IMR-90 (cell line): ENCODE results near the gene SPECC1L. TPM values are rescaled to one million over a fixed set of nuclear protein-coding genes. Genes with fewer than 3 reads are reported as not detected.

Experiments
- ATAC-seq: fragments of 200-7000 bp; cut with Tn5 transposase; 2 replicates; pipeline ENCODE4 v1.9.1; 2020; ENCODE audit warnings: low read depth, mild to moderate bottlenecking, moderate library complexity
- BruUV-seq: library from RNA; stranded (reverse); fragments of 400-500 nt; replicated peaks from 2 replicates; lab custom pipeline; 2021; lab: Mats Ljungman, UMichigan
- CTCF ChIA-PET: fragments of 300-600 bp; formaldehyde crosslinking; extraction: SDS; loops from one replicate; lab custom pipeline; 2021; ENCODE audit warnings: antibody characterized with exemption; lab: Yijun Ruan, JAX
- POLR2A ChIA-PET: fragments of 300-600 bp; sonication (Branson Sonifier 250); formaldehyde crosslinking; loops from one replicate; lab custom pipeline; 2022; ENCODE audit warnings: antibody characterized with exemption; ENCODE audit not compliant: unreplicated experiment; lab: Charles Lee
- DNase-seq: peaks from one replicate; pipeline ENCODE4 v3.0.0; 2013
- H2AFZ ChIP-seq: replicated peaks from 2 replicates; pipeline ENCODE3; 2013; ENCODE audit warnings: low read length, mild to moderate bottlenecking; ENCODE audit not compliant: poor library complexity
- H2AK5ac ChIP-seq: 2 replicates; pipeline ENCODE4 v1.6.1; 2013; ENCODE audit warnings: low read depth, low read length, inconsistent platforms
- H2AK9ac ChIP-seq: replicated peaks from 2 replicates; pipeline ENCODE3; 2013; ENCODE audit warnings: mild to moderate bottlenecking, low read depth, low read length, moderate library complexity; ENCODE audit not compliant: poor library complexity
- H2BK120ac ChIP-seq: 2 replicates; pipeline ENCODE4 v1.6.1; 2013; ENCODE audit warnings: low read depth, low read length, inconsistent platforms
- H2BK15ac ChIP-seq: 3 replicates; pipeline ENCODE4 v1.6.1; 2013; ENCODE audit warnings: low read depth, low read length, inconsistent platforms
- H2BK20ac ChIP-seq: 2 replicates; pipeline ENCODE4 v1.6.1; 2013; ENCODE audit warnings: low read depth, mild to moderate bottlenecking, inconsistent platforms, low read length, moderate library complexity
- H2BK5ac ChIP-seq: 2 replicates; pipeline ENCODE4 v1.6.1; 2013; ENCODE audit warnings: mild to moderate bottlenecking, low read depth, low read length, inconsistent platforms; ENCODE audit not compliant: poor library complexity, severe bottlenecking
- H3K14ac ChIP-seq: replicated peaks from 2 replicates; pipeline ENCODE4 v1.6.1; 2013; ENCODE audit warnings: low read depth, low read length, inconsistent platforms
- H3K18ac ChIP-seq: 2 replicates; pipeline ENCODE4 v1.6.1; 2013; ENCODE audit warnings: low read depth, low read length, control low read depth
- H3K23ac ChIP-seq: 2 replicates; pipeline ENCODE4 v1.6.1; 2013; ENCODE audit warnings: low read depth, low read length, inconsistent platforms
- H3K27ac ChIP-seq: 2 replicates; pipeline ENCODE4 v1.5.1; 2013; ENCODE audit warnings: mild to moderate bottlenecking, control low read depth, low read length; ENCODE audit not compliant: insufficient read depth
- H3K27me3 ChIP-seq: 2 replicates; pipeline ENCODE4 v1.6.1; 2013; ENCODE audit warnings: low read length; ENCODE audit not compliant: control insufficient read depth, insufficient read depth
- H3K36me3 ChIP-seq: 2 replicates; pipeline ENCODE4 v1.6.1; 2013; ENCODE audit warnings: low read length, mixed read lengths; ENCODE audit not compliant: control insufficient read depth, insufficient read depth
- H3K4ac ChIP-seq: 2 replicates; pipeline ENCODE4 v1.6.1; 2013; ENCODE audit warnings: low read depth, low read length, inconsistent platforms
- H3K4me1 ChIP-seq: 2 replicates; pipeline ENCODE4 v1.6.1; 2013; ENCODE audit warnings: low read length, mixed read lengths; ENCODE audit not compliant: control insufficient read depth, insufficient read depth
- H3K4me2 ChIP-seq: 2 replicates; pipeline ENCODE4 v1.6.1; 2013; ENCODE audit warnings: low read depth, mild to moderate bottlenecking, control low read depth, low read length, moderate library complexity
- H3K4me3 ChIP-seq: 2 replicates; pipeline ENCODE4 v1.5.1; 2013; ENCODE audit warnings: low read depth, mild to moderate bottlenecking, control low read depth, low read length, moderate library complexity; ENCODE audit not compliant: insufficient read depth
- H3K56ac ChIP-seq: 2 replicates; pipeline ENCODE4 v1.6.1; 2013; ENCODE audit warnings: low read length, inconsistent platforms; ENCODE audit not compliant: insufficient read depth; ENCODE audit errors: extremely low read depth
- H3K79me1 ChIP-seq, 2 experiments: 2 replicates each; pipeline ENCODE4 v1.6.1; 2013; ENCODE audit warnings: low read length in 2 of 2, inconsistent platforms in 1 of 2, low read depth in 1 of 2
- H3K9ac ChIP-seq: 2 replicates; pipeline ENCODE4 v1.6.1; 2013; ENCODE audit warnings: low read depth, low read length, control low read depth
- H3K9me1 ChIP-seq: 2 replicates; pipeline ENCODE4 v1.6.1; 2013; ENCODE audit warnings: low read length, inconsistent platforms; ENCODE audit not compliant: insufficient read depth
- H3K9me3 ChIP-seq: 2 replicates; pipeline ENCODE4 v1.6.1; 2013; ENCODE audit warnings: low read length; ENCODE audit not compliant: control insufficient read depth, insufficient read depth
- H4K20me1 ChIP-seq: 2 replicates; pipeline ENCODE4 v1.6.1; 2013; ENCODE audit warnings: low read length, inconsistent platforms; ENCODE audit not compliant: insufficient read depth
- H4K5ac ChIP-seq: 2 replicates; pipeline ENCODE4 v1.6.1; 2013; ENCODE audit warnings: mild to moderate bottlenecking, low read depth, low read length, control low read depth
- H4K8ac ChIP-seq, 2 experiments: 2 replicates each; pipeline ENCODE4 v1.6.1; 2013; ENCODE audit warnings: low read depth in 2 of 2, low read length in 2 of 2, control low read depth in 1 of 2, inconsistent platforms in 1 of 2
- H4K91ac ChIP-seq: 2 replicates; pipeline ENCODE4 v1.6.1; 2013; ENCODE audit warnings: low read depth, low read length, inconsistent platforms; ENCODE audit not compliant: insufficient read depth
- MAZ ChIP-seq: IDR thresholded peaks from 2 replicates; pipeline ENCODE4 v1.6.1; 2012; ENCODE audit warnings: low read depth, mild to moderate bottlenecking, low read length, improper control_type of control experiment, moderate library complexity, borderline replicate concordance
- RCOR1 ChIP-seq: IDR thresholded peaks from 2 replicates; pipeline ENCODE4 v1.6.1; 2012; ENCODE audit warnings: mild to moderate bottlenecking, low read length, improper control_type of control experiment; ENCODE audit not compliant: insufficient replicate concordance
- WGBS, 2 experiments: methylation state at CpG; one replicate each; pipeline versions ENCODE4 v1.1.5 to v1.1.7; 2013; ENCODE audit warnings: missing lambda C conversion rate in 2 of 2; ENCODE audit not compliant: insufficient read length in 1 of 2; ENCODE audit errors: extremely low coverage in 2 of 2; 5-methylcytosine and 5-hydroxymethylcytosine counted together
- dilution Hi-C: fragments of 300-500 bp; cut with HindIII; formaldehyde crosslinking; loops from one replicate; pipeline ENCODE4 v1.14.3; 2018; ENCODE audit warnings: low sequenced_read_pairs; ENCODE audit not compliant: unreplicated experiment
- in situ Hi-C: fragments of 300-500 bp; cut with MboI; formaldehyde crosslinking; loops from 3 replicates; pipeline ENCODE4 v1.14.3; 2019; ENCODE audit warnings: low sequenced_read_pairs, inconsistent platforms, mixed read lengths
- intact Hi-C: fragments of 100-400 bp; cut with micrococcal nuclease; formaldehyde crosslinking; loops from 2 replicates; pipeline ENCODE4 v1.10.0; 2022
- polyA plus RNA-seq, 3 experiments: library from polyadenylated mRNA; depleted of rRNA; stranded (reverse); fragments of >200 nt; gene quantifications; 2 replicates each; pipeline ENCODE4 v1.2.3, GENCODE V29; 2012; ENCODE audit warnings: low replicate concordance in 1 of 3
- total RNA-seq: library from RNA; depleted of rRNA; stranded (reverse); fragments of >200 nt; gene quantifications from 2 replicates; pipeline ENCODE4 v1.2.3, GENCODE V29; 2012

Gene SPECC1L
- total and polyA plus RNA-seq, 2 of the 4 experiments (the other 2 are of a cell fraction): 18.7 to 44.1 TPM

DNA sequence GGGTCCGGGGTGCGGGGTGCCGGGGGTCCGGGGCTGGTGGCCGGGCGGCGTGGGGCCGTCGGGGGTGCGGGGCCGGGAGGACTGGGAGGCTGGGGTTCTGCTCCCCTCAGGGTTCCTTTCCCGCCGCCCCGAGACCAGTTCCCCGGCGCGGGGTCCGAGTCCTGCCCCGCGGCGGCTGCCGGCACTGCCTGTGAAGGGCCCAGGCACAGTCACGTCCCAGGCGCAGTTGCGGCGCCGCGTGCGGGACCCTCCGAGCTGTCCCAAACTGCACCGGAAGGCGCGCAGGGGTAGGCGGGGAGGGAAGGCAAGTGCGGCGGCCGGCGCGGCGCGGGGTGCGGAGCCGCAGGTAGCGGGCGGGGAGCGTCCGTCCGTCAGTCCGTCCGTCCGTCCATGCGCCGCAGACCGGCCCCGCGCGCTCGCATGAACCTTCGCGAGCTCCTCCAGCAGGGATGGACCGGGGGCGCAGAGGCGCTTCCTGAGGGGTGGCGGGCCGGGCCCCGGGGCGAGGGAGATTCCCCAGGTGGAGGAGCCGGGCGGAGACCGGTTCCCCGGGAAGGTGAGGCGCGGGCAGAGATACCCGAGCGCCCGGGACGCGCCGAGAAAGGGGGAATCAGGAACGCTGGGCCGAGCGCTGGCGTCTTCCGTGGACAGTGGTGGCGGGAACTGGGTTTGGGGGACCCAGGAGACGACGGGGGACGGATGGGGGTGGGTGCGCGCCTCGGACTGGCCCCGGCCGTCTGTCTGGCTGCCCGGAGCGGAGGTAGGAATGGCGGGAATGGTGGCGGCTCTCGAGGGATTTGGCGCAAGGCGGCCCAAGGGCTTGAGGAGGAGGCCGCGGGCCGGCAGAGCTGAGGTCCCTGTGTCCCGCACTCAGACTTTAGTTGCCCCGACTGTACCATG, 153.6 kb downstream of the SPECC1L start:
- H3K4me3 ChIP-seq: peak overlapping the region; percentile 68
- BruUV-seq: no TSS peak

More for the DNA sequence above, 153.6 kb downstream of the SPECC1L start:
- Histone ChIP-seq H4K8ac (no peak overlapping the region), H4K5ac (no peak overlapping the region), H3K9me1 (no peaks in the 10 kb centered on the region), H3K4me2 (peak overlapping the region; percentile 79), H3K27me3 (peaks cover 33% of the 10 kb centered on the region), H2BK5ac (no peak overlapping the region), H2AFZ (peak overlapping the region; percentile 92), H3K79me1 (no peaks in the 10 kb centered on the region), H3K4me1 (no peaks in the 10 kb centered on the region), H2AK5ac (no peak overlapping the region), H3K9ac (no peak overlapping the region), H2BK15ac (no peak overlapping the region), H2BK120ac (no peak overlapping the region), H3K27ac (no peak overlapping the region), H3K36me3 (no peaks in the 10 kb centered on the region), H2BK20ac (no peak overlapping the region), H4K20me1 (no peaks in the 10 kb centered on the region), H2AK9ac (peak overlapping the region; percentile 82), H3K18ac (no peak overlapping the region), H3K14ac (no peak overlapping the region), H3K23ac (no peak overlapping the region), H3K9me3 (no peaks in the 10 kb centered on the region), H4K91ac (no peak overlapping the region), H3K56ac (no peak overlapping the region), H3K4ac (no peak overlapping the region)
- ATAC-seq (peak; percentile 25), DNase-seq (no peak)
- WGBS, 2 experiments: 9% methylated on average over 41 of the region's 105 CpGs; no CpG with 5 or more reads in 1 of the 2 experiments
- in situ Hi-C loops: no loop called here
- dilution Hi-C loops: no loop called here
- TF ChIP-seq MAZ (no peak), RCOR1 (no peak)
- ChIA-PET CTCF (interaction anchor here (0.6 to 1.4 kb wide), 5 partner anchors 19 to 105 kb away, joined by 3 to 6 read pairs (median 3); no protein-coding TSS in a partner anchor), POLR2A (no interaction called here)
- intact Hi-C loops: no loop called here
